Astrocyte of the hippocampus (primary cell): ENCODE results near the gene VWA2.

Experiments used
- DNase-seq: peaks from one replicate; pipeline ENCODE4 v3.0.0; 2011; ENCODE audit warnings: low read depth, low spot score

The VWA2 gene

DNA sequence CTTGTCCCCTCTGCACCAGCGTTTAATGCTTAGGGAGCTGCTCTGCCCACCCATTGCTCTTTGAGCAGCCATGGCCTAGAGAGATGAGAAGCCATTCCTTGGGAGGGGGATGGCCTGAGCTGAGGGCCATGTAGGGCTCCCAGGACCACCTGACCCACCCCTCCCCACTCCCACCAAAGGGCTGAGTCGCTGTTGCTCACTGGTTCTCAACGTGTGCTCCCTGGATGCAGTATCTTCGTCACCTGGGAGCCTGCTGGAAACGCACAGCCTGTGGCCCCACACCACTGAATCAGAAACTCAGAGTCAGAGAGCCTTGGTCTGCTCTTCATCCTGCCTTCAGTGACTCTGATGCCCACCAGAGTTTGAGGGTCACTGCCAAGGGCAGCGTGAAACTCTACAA lies 37.0 kb downstream of the VWA2 start:
- no peak for DNase-seq

DNA sequence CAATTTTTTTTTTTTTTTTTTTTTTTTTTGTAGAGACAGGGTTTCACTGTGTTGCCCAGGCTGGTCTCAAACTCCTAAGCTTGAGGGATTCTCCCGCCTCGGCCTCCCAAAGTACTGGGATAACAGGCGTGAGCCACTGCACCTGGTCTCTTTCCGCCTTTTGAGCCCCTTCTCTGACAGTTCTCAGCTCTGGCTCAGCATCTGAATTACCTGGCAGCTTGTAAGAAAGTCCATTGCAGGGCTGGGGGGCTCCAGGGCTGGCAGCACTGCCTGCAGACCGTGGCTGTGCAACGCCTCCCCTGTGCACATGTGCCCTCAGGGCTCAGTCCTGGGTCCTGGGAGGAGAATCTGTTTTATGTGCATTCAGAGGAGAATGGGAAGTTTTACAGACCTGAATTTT lies 37.6 kb downstream of the VWA2 start:
- DNase-seq: no peak

DNA sequence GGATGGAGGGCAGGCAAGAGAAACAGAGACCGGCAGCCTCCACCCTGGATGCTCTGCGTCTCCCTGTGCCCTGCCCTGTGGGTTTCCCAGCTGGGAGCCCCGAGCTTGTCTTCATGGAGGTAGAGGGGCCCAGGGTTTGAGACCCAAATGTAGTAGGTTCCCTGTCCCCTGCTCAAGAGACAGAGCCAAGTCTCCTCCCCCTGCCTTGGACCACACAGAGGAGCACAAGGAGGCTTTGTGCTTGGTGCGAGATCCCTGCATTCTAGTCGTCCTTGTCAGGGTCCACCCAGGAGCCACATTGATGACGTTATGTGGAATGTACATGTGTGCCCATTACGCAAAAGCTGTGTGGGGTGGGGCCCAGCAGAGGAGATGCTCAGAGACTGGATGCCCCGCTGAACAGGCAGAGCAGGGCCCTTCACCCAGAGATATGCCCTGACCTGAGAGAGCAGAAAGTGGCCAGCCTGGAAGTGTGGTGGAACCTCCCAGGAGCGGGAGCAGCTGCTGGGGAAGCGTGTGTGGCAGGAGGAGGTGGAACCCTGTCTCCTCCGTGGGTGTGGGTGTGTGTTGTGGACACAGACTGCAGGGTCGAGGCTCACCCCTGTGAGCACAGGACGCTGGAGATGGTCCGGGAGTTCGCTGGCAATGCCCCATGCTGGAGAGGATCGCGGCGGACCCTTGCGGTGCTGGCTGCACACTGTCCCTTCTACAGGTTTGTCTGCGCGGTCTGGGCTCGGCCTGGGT lies 39.3 kb downstream of the VWA2 start:
- no peak for DNase-seq

- DNase-seq: no peak
Measured at GRCh38 chr10:114278884-114279191, 39.8 kb downstream of the VWA2 start.

DNA sequence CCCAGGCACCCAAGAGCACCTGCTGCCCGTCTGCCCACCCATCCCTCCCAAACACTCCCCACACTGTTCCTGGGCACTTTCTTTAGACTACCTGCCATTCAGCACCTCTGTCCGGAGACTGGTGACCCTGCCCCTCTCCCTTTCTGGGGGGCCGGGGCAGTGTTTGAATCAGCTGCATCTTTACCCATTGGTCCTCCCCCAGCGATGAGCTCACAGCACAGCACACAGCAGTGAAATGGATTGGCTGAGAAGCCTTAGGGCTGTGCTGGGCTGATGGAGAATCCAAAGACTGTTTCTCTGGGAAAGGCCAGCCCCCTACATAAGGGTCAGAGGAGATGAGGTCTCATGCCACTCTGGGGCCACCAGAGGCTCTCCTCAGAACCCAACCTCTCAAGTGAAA lies 40.2 kb downstream of the VWA2 start:
- DNase-seq: no peak

GRCh38 chr10:114279901-114280644 lies 41.0 kb downstream of the VWA2 start:
- DNase-seq: no peak

- no peak for DNase-seq
Measured at GRCh38 chr10:114281006-114281405, 42.0 kb downstream of the VWA2 start.

DNA sequence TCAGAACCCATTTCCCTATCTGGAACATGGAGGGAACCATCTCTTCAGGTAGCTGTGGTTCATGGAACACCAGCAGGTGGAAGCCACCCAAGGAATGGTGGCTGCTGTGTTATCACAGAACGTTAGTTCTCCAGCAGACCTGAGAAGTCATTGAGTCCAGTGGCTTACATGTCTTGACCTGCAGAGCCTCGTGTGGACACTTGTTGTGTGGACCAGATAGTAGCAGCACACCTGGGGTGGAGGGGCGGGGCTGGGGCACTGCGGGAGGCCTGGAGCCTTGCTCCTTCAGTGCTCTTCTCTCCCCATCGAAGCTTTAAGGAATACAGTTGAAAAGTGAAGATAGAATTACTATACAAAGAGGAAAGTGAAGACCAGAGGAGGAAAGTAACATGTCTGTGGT lies 42.4 kb downstream of the VWA2 start:
- no peak for DNase-seq

DNA sequence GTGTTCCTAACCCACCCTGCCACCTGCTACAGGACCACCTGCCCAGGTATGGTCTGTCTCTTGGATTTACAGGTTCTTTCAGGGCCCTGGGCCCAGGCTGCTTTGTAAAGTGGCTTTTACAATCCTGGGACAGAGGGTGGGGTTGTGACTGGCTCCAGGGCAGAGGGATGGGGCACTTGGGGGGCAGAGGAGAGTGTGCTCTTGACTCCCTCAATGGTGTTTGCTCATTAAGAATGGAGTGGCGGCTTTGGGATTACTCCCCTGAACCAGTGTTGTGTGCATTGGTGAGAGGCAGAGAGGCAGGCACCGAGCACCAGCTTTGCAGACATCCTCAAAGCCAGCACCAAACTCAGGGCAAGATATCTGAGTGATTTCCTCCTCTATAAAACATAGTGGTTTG lies 43.5 kb downstream of the VWA2 start:
- DNase-seq: no peak

DNA sequence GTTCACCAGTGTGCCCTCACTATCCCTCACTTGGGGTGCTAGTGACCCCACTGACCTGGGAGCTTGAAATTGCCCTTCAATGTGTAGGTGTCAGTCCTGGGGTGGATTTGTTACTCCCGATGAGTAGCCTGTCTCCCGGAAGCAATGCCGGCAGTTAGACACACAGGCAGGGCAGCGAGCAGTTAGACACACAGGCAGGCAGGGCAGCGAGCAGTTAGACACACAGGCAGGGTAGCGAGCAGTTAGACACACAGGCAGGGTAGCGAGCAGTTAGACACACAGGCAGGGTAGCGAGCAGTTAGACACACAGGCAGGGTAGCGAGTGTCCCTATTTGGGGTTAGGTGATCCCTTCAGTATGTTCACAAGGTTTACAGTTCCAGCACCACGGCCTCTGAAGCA lies 44.0 kb downstream of the VWA2 start:
- no peak for DNase-seq

DNA sequence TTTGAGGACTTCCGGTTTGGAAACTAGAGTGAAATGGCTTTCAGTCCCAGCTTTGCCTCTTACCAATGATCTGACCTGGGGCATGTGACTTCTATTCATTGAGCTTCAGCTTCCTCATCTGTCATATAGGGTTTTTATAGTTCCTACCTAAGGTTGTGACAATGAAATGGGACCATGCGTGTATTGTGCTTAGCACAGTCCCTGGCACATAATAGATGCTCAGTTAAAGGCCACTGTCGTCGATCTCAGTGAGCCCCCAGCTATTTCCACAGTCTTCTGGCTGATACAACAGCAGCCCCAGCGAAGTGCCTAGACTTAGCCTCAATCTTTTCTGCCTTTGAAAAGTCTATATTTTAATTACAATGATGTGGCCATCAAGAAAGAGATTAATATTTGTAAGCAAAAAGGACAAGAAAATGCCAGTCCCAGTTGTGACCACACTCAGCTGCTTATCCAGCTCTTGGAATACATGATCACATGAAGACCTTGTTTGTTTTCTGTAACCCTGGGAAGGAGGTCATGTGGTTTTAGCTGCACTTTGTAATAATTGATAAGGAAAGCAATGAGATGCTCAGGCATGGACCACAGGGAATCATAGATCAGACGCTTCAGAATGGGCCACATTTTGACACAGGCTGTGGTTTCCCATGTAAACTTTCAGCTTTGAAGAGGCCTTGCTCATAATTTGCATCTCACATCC lies 44.6 kb downstream of the VWA2 start:
- no peak for DNase-seq

GRCh38 chr10:114284346-114285071 lies 45.5 kb downstream of the VWA2 start:
- no peak for DNase-seq

DNA sequence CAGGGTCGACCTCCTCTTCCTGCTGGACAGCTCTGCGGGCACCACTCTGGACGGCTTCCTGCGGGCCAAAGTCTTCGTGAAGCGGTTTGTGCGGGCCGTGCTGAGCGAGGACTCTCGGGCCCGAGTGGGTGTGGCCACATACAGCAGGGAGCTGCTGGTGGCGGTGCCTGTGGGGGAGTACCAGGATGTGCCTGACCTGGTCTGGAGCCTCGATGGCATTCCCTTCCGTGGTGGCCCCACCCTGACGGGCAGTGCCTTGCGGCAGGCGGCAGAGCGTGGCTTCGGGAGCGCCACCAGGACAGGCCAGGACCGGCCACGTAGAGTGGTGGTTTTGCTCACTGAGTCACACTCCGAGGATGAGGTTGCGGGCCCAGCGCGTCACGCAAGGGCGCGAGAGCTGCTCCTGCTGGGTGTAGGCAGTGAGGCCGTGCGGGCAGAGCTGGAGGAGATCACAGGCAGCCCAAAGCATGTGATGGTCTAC lies 46.9 kb downstream of the VWA2 start:
- DNase-seq: no peak

DNA sequence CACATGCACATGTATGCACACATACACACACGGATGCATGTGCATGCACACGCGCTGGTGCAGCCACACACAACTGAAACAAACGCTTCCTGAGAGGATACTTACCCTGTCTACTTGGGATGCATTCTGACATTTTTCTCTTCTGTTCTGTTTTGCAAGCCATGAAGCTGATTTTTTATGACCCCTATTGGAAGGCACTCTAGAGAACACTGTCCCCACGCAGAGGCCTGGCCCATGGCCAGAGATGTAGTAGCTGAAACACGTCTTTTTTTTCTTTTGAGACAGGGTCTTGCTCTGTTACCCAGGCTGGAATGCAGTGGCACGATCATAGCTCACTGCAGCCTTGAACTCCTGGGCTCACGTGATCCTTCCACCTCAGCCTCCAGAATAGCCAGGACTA lies 47.9 kb downstream of the VWA2 start:
- DNase-seq: no peak

DNA sequence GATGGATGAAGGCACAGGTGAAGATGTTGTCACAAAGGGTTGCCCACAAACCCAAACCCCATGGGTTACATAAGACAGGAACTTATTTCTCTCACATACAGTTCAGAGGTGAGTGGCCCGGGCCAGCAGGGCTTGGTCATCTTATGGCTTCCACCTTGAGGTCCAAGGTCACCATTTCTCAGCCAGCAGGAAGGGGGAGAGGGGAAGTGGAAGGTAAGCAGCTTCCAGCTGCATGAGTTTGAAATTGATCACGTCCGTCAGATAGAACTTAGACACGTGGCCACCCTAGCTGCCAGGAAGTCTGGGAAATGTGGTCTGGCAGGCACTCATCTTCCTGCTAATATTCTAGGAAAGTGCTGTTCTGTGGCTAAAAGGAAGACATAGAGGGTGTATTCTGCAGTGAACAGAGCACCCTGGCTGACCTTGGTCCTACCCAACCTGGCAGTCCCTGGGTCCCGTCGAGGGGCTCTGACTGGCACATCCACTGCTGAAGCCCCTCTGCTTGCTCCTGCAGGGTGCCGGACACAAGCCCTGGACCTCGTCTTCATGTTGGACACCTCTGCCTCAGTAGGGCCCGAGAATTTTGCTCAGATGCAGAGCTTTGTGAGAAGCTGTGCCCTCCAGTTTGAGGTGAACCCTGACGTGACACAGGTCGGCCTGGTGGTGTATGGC lies 49.5 kb downstream of the VWA2 start:
- no peak for DNase-seq

GRCh38 chr10:114289096-114289436 lies 50.0 kb downstream of the VWA2 start:
- DNase-seq: no peak

- no peak for DNase-seq
Measured at GRCh38 chr10:114290038-114290437, 51.0 kb downstream of the VWA2 start.

DNA sequence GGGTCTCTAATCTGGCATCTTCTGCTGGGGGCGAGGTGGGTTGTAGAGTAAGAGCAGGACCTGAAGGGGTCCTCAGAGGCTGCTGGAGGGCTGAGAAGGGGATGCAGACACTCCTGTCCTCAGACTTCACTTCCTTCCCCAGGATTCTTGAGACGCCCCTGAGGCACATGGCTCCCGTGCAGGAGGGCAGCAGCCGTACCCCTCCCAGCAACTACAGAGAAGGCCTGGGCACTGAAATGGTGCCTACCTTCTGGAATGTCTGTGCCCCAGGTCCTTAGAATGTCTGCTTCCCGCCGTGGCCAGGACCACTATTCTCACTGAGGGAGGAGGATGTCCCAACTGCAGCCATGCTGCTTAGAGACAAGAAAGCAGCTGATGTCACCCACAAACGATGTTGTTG lies 52.0 kb downstream of the VWA2 start:
- no peak for DNase-seq

DNA sequence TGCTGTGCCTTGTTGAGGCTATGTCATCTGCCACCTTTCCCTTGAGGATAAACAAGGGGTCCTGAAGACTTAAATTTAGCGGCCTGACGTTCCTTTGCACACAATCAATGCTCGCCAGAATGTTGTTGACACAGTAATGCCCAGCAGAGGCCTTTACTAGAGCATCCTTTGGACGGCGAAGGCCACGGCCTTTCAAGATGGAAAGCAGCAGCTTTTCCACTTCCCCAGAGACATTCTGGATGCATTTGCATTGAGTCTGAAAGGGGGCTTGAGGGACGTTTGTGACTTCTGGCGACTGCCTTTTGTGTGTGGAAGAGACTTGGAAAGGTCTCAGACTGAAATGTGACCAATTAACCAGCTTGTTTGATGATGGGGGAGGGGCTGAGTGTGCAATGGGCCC lies 52.5 kb downstream of the VWA2 start:
- no peak for DNase-seq

GRCh38 chr10:114293075-114293474 lies 54.0 kb downstream of the VWA2 start:
- no peak for DNase-seq

- DNase-seq: no peak
Measured at GRCh38 chr10:114294549-114294948, 55.5 kb downstream of the VWA2 start.

DNA sequence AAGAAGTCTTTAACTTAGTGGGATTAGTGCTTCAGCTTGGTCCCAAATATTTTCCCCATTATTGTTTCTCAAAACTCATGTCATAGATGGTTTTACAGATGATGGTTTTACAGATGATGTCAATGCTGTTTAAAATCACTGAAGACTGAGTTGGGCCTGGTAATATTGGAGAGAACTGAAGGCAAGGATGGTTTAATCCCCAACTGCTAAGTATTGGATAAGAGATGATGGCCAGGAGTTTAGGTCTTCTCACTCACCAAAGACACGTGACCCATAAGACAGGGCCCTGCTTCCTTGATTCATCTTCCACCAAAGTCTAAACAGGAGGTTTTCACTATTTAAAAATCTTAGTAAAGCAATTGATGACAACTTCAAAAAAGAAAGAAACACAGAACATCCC lies 56.3 kb downstream of the VWA2 start:
- no peak for DNase-seq
